NT2/D1 (cell line): Measurements from ENCODE around the gene ALKBH2.

Source experiments
- SUZ12 ChIP-seq: IDR thresholded peaks from 2 replicates; pipeline ENCODE4 v1.6.1; 2011; ENCODE audit not compliant: insufficient read length, insufficient read depth; ENCODE audit errors: extremely low read depth
- YY1 ChIP-seq: IDR thresholded peaks from 2 replicates; pipeline ENCODE4 v1.6.1; 2011; ENCODE audit not compliant: insufficient read length, insufficient read depth
- ZNF274 ChIP-seq: IDR thresholded peaks from 2 replicates; pipeline ENCODE4 v1.6.1; 2011; ENCODE audit warnings: mild to moderate bottlenecking, low read depth, low read length

DNA sequence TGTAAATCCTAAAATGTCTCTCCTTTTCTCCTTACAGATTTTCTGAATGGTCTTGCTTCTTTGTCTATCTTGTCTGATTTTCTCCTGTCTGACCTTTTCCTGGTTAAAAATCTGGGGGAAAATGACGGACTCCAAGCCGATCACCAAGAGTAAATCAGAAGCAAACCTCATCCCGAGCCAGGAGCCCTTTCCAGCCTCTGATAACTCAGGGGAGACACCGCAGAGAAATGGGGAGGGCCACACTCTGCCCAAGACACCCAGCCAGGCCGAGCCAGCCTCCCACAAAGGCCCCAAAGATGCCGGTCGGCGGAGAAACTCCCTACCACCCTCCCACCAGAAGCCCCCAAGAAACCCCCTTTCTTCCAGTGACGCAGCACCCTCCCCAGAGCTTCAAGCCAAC is 46.1 kb upstream of the ALKBH2 start:
- TF ChIP-seq SUZ12 (no peak), YY1 (no peak), ZNF274 (no peak)
